ENCODE results near the gene STEAP2.
"Not testable (repeated sequence)": the region's sequence is repeated elsewhere in the genome, so short reads cannot be mapped to it uniquely, and the experiment has no call there.

The STEAP2 gene

DNA sequence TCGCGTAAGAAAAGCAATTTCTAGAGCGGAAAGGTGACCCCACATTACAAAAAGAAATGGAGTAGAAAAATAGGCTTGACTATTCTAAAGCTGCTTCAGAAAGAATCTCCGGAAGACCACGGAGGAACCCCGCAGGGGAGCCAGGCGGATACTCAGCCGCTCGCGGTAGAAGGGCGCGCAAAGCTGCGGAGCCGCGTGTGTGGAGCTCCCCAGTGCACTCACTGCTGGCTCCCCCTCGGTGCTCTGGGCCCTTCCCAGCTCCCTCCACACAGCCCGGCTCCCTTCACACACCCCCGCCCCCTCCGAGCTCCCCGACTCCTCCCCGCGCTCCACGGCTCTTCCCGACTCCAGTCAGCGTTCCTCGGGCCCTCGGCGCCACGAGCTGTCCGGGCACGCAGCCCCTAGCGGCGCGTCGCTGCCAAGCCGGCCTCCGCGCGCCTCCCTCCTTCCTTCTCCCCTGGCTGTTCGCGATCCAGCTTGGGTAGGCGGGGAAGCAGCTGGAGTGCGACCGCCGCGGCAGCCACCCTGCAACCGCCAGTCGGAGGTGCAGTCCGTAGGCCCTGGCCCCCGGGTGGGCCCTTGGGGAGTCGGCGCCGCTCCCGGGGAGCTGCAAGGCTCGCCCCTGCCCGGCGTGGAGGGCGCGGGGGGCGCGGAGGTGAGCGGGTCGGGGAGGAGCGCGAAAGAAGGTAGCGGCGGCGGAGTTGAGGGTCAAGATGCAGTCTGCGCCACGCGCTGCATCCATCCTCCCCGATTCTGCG, at the start of gene STEAP2:
Gene STEAP2 (plus strand): TSS at position 350 of the 758 bp plus-strand sequence. CDS start 13,343 bp downstream, outside the sequence.
- DNase-seq = peak; percentile 90 to 91

DNA sequence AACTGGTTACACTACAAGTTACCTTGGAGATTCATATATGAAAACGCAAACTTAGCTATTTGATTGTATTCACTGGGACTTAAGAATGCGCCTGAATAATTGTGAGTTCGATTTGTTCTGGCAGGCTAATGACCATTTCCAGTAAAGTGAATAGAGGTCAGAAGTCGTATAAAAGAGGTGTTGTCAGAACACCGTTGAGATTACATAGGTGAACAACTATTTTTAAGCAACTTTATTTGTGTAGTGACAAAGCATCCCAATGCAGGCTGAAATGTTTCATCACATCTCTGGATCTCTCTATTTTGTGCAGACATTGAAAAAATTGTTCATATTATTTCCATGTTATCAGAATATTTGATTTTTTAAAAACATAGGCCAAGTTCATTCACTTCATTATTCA, 48.0 kb upstream of the STEAP2 start:
- no peak for DNase-seq

DNA sequence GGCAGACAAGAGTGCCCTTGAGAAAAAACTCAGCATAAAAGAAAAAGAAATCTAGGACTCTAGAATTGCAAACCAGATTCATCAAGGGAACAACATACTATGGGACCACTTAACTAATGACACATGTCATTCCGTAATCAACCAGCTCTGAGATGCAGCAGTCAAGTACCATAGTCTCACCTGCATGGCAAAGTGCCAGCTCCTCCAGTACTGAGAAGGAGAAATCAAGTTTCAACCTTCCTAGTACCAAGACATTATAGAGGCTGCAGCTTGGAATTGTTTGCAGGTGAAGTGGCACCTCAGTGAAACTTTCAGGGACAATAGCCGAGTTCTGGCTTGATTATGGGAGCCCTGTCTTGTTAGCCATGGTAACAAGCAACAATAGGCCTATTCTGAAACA, 45.8 kb upstream of the STEAP2 start:
- DNase-seq = no peak

DNA sequence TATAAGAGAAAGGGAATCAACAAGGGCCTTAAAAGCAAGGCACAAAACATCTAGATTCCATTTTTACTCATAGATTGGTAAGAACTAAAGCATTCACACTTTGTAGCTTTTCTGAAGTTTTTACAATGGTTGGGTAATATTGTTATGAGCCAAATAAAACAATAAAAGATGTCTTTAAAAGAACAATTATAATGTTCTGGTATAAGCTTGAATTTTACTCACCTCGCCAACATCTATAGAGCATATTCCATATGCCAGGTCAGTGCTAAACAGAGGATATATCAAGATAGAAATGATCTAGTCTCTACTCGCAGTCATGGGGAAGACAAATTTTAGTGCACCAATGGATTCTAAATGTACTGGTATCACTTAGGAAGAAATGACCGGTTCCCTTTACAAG, 45.4 kb upstream of the STEAP2 start:
- DNase-seq = no peak

DNA sequence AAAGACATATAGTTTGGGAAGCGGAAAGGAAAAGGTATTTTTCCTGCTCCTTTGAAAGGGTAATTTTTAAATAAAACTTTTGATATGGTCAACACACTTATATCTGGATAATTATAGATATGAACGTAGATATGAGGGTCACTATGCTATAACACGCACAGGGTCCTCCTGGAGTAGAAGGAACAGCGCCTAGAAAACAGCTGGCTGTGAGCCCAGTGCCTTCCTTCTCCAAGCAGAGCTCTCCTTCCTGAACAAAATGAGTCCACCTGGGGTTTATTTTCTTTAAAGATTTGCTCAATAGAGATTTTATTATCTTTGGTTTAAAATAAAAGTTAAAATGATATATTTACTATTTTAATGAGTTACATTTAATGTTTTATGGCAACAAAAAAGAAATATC, 44.2 kb upstream of the STEAP2 start:
- DNase-seq = no peak

DNA sequence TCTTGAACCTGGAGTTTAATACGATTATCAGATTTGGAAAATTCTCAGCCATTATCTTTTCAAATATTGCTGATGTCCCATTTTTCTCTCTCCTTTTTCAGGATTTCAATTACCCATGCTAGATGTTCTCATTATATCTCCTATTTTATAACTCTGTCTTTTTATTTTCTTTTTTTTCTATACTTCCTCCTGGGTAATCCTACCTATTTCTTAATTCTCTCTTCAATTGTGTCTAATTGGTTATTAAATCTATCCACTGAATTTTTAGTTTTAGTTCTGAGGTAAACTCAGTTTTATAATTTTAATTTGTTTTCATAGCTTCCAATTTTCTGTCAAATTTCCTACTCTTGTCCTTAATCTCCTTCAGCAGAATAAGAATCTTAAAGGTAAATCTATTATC, 41.6 kb upstream of the STEAP2 start:
- no peak for DNase-seq

DNA sequence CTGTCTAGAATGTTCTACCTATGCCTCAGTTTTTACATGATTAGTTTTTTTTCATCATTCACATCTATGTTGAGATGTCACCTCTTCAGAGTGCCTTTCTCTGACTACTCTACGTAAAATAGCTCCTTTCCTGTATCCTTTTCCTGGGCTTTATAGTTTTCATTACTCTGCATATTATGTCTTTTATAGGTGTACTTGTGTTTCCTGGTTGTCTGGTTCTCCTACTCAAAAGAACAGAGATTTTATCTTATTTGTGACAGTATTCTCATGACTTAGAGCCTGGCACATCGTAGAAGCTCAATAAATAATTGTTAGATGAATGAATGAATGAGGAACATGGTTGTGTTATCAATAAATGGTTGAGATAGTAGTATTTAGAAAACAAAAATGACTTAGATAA, 39.4 kb upstream of the STEAP2 start:
- no peak for DNase-seq

DNA sequence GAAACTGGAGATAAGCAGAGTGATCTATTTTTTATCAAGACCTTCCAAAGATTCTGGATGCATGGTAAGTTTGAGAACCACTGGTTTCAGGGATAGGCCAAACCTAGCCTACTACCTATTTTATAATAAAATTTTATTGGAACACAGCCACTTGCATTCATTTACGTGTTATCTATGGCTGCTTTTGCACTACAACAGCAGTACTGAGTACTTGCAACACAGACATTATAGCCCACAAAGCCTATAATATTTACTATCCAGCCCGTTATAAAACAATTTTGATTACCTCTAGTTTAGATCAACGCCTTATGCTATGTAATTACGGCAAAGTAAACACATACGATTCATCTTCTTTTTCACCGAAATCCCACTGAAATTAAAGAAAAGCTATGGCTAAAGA, 38.9 kb upstream of the STEAP2 start:
- no peak for DNase-seq

DNA sequence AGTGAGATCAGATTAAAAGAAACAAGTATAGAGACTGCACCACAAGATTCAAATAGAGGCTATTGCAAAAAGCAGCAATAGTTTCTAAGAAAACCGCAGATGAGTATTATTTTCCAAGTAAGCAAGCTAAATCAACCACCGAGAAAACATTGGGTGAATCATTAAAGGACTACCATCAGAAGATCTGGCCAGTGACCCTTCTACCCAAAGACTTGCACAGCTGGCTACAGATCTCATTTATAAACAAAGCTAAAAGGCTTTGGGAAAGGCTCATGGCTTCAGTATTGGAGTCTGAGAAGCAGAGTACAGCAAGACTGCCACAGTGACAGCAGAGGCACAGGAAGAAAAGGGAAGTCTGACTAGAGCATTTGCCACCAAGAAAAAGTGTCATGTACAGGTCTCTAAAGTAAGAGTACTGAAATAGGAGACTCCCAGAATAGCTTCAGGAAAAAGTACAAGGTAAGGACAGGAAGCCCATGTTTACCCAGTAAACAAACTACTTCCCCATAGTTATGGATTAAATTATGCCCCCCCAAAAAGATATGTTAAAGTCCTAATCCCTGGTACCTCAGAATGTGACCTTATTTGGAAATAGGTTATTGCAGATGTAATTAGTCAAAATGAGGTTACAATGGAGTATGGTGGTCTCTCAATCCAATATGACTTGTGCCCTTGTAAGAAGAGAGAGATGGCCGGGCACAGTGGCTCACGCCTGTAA, 38.3 kb upstream of the STEAP2 start:
- DNase-seq = no peak

DNA sequence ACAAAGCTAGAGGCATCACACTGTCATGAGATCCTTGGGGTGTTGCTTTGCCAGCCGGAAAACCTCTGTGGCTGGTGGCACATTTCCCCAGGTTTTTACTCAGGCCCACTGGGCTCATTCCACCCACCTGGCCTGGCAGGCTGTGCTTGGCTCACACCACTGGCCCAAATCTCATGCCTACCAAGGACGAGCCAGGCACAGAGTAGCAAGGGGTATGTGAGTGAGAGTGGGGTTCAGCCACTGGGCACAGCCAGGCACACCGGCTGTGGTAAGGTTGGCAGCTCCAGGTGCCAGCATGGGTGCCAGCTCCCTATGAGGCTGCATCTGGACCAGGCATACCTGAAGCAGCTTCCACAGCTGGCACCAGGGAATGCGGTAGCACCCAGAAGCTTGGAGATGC, 35.9 kb upstream of the STEAP2 start:
- DNase-seq = no peak

DNA sequence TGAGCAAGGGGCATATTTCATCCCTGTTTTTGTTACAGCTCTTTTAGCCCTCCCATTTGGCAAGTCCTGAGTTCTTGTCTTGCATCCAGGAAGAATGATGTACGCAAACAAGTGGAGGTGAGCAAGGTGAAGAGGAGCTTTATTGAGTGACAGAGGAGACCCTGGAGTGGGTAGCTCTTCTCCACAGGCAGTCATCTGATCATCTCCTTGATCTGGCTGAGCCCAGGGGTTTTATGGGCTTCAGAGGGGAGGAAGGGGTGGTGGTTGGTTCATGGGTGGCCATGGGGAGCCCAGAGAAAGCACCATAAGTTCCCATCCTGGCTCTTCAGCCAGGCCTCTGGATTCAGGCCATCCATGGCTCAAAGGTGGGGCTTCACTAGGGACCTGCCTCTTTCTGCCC, 35.3 kb upstream of the STEAP2 start:
- no peak for DNase-seq

DNA sequence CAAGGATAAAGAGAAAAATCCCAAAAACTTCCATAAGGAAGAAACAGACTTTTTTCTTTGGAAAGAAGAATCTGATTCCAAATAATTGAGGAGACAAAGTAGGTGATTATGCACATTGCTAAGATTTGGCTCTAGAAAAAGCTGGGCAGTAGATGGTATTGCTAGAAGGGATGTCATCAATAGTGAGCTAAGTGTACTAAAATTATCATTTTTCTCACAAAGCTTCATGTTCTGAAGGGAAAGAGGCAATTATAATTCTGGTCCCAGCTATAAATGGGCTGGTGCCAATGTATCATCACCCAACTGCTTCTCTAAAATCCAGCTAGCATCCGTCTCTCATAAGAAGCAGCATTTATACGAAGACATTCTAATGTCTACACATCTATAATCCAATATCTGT, 33.4 kb upstream of the STEAP2 start:
- no peak for DNase-seq

DNA sequence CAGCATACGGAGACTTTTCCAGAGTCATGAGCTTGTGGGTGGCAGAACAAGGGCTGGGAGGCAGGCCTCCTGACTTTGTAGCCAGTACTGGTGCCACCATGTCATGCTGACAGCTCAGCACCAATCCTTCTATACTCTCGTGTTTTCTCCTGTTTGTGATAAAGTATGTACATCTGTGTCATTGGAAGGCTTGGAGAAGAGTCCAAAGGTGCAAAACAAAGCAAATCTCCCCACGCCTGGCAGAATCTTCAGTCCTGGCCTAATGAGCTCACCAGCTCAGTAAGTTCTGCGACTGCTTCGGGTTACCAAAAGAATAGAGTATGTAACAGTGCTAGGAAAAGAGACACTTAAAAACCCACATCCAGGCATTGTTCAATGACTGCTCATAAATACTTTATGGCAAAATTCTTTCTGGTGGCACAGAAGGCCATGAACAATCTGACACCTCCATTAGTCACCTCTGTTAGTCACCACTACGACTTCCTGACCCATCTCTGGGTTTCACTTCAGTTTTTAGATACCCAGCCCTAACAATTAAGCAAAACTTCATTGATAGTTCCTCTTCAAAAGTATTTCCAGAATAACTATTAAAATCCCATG, 32.8 kb upstream of the STEAP2 start:
- DNase-seq = no peak

DNA sequence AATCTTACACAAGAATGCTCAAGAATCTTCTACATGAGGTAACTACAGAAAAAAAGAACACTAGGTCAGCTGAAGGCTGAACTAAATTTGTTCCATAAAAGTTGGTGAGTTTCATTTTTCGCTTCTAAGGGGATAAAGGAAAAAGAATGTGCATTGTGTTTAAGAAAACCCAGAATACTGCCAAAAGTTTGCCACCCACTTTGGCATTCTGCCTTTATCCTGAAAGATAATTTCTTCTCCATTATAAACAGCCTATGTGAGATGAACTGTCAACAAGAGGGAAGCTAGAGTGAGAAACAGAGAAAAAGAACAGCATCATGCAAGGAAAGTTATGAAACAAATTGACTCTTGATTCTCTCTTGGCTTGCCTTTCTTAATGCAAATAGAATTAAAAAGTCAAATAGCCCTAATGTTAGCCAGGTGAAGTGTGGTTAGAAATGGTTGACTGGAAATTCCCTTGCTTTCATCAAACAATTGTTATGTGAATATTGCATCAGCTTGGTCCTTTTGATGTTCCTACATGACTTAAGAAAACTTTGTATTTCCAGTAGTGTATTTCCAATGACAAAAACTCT, 31.4 kb upstream of the STEAP2 start:
- DNase-seq = no peak

DNA sequence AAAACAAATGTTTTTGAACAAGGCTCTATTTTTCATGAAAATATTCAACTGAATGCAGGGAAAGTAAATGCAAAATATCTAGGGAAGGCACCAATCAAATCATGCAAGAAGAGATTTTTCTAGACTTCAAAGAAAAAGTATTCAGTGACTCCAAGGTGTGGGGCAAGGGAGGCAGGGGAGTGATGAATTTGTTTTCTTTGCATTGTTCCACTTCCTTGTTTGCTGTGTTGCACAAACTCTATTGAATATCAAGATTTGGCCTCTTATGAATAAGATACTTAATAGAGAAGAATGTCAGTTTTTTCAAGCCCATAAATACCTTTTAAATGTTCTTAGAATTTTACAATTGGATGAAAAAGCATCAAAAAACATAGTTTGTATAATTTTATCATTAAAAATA, 30.9 kb upstream of the STEAP2 start:
- DNase-seq = no peak

DNA sequence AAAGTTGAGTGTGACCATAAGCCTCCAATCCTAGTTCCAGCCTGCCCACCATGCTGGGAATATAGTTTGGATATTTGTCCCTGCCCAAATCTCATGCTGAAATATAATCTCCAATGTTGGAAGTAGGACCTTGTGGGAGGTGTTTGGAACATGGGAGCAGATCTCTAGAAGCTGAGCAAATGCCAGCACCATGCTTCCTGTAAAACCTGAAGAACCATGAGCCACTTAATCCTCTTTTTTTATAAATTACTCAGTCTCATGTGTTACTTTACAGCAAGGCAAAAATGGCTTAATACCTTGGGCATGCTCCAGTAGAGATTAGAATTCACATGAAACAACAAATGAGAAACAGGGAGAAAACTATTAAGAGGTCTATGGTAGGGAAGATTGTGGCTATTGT, 30.1 kb upstream of the STEAP2 start:
- DNase-seq = no peak

DNA sequence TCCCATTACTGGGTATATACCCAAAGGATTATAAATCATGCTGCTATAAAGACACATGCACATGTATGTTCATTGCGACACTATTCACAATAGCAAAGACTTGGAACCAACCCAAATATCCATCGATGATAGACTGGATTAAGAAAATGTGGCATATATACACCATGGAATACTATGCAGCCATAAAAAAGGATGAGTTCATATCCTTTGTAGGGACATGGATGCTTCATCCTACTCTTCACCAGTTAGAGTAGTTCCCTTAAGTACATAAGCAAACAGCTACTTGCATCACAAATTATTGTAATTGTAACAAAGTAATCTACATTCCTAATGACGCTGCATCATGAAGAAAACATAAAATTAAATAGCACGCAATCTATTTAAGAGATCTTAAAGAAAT, 25.2 kb upstream of the STEAP2 start:
- DNase-seq = not testable (repeated sequence)

DNA sequence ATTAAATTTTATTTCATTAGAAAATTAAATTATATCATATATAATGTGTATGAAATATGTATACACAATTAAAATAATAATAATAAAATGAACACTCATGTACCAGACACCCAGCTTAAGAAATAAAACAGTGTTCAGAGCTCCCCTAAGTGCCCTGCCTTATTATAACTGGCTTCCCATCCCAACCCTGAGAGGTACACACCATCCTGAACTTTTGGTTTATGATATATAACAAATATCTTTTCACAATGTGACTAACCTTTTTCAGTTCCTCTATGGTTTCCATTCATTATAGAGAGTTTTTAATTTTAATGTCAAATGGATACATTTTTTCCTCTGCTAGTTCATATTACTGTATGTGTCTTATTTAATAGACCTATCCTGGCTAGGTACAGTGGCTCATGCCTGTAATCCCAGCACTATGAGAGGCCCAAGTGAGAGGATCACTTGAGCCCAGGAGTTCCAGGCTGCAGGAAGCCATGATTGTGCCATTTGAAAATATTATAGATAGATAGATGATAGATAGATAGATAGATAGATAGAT, 24.0 kb upstream of the STEAP2 start:
- no peak for DNase-seq

DNA sequence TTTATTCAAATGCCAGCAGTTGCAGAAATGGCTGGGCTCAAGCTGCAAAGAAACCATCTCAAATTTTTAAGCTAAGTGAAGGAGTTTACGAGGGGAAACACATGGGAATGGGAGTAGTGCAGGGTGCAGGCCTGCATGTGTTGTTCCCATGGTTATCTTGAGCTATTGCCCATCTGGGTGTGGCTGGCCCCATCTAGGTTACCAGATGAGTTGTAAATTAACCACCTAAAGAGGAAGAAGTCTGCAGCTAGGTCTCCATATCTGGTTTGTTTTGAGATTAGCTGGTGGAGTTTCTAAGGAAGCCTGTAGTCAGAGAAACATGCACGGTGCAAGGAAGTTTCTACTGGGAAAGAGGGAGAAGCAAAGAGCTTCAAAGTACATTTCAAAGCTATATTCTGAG, 23.3 kb upstream of the STEAP2 start:
- no peak for DNase-seq

DNA sequence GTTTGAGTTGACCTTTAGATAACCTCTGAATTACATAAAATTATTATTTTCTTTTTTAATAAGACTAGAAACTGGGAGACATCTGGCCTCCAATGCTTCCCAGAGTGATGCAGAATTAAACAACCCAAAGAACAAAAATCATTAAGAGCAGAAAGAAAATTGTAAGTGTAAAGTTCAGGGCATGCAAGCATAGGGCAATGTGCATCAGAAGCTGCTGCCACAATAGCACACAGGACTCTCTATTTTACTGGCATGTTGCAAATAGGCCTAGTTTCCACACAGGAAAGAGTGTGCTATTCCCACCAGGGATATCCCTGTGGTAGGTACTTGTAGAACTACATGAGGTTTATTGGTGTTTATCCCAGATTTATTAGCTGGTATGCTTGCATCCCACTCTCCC, 20.5 kb upstream of the STEAP2 start:
- no peak for DNase-seq

DNA sequence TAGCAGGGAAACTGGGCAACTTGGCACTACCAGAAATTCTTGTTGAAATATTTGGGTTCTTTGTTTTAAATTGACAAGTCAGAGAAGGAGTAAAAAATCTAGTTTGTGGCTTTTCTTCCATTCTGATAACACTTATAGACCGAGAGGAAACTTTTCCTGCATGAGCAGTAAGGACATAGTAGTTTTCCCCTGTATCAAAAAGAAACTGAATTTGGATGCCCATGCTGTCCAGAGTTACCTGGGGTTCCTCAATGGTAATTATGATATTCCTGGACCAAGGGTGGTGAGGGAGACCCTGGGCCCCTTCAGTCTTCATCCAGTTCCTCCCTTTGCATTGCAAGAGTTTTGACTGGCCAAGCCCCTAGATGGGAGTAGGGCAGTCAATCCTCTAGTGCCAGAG, 19.9 kb upstream of the STEAP2 start:
- no peak for DNase-seq

DNA sequence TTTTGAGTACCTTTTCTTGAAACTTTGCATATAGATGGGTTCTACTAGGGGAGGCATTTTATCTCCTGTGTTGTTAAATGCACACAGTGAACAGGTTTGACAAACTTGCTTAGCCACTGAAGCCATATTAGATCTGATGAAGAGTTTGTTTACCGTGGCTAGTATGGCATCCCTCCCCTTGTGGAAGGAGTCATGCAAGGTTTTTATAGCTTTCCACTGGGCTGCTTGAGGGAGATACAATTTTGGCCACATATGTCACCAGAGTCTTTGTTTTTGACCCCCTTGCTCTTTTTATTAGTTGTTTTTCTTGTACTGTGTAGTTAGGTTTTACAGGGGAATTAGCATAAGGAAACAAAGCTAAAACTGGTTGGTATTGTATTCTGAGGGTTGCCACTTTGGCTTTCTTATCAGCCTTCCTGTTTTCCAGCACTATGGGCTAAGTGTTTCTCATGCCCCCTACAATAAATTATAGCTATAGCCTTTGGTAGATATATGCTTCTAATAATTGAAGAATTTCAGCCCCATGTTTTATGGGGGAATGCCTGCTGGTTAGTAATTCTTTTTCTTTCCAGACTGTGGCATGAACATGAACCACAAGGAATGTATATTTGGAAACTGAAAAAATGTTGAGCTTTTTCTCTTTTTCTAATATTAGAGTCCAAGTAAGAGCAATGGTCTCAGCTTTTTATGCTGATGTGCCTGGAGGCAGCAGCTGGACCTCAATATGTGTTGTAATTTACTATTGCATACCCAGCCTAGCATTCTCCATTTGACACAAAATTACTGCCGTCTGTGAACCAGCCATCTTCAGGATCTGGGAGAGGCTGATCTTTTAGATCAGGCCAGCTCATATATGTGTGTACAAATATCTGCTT, 18.4 kb upstream of the STEAP2 start:
- DNase-seq = no peak
